C1 segment of cervical spinal cord (tissue), 14 donors: ENCODE measurements around the gene ALDH8A1.

Source experiments
- DNase-seq, 14 donors: peaks; one replicate each; lab custom pipeline; 2025; lab: John Stamatoyannopoulos, UW

ALDH8A1 gene

GRCh38 chr6:134873500-134874388 lies 76.2 kb downstream of the ALDH8A1 start:
- no peak for DNase-seq

- DNase-seq = no peak
Measured at GRCh38 chr6:134870677-134871498, 79.0 kb downstream of the ALDH8A1 start.

DNA sequence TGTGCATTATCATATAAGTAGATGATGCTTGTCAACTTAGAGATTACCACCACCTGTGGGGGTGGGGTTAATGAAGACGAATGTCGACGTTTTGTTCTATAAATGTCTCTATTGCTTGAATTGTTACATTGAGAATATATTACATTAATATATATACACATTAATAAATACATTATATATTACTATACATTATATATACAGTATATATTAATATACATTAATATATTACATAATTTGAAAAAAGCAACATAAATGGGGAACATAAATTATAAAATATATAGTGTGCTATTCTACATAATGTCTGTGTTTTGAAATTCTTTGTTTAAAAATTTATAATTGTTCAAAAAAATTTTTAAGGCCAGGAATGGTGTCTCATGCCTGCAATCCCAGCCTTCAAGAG lies 81.1 kb downstream of the ALDH8A1 start:
- no peak for DNase-seq
